LHCN-M2 (cell line): Measurements from ENCODE around the gene RNF135. TPM values are rescaled to one million over a fixed set of nuclear protein-coding genes. Genes with fewer than 3 reads are reported as not detected.

Experiments used
- total RNA-seq: library from RNA; depleted of rRNA; stranded (reverse); fragments of >200 nt; gene quantifications from 2 replicates; pipeline ENCODE4 v1.2.3, GENCODE V29; 2014; rRNA removed

RNF135 gene
- total RNA-seq, 1 experiment from 2014 or later: 17.6 TPM

Other genes with a start within 250 kb of the RNF135 start
- 12.9 and 14.5 TPM in 2 replicates for gene CRLF3, start 146.3 kb upstream of the RNF135 start, total RNA-seq
- gene ATAD5, start 139.1 kb upstream of the RNF135 start, total RNA-seq: 6.9 and 7.4 TPM in 2 replicates
- 8.8 and 13.5 TPM in 2 replicates for gene TEFM, start 64.8 kb upstream of the RNF135 start, total RNA-seq
- 0.75 TPM in 1 of 2 replicates, not detected in the other for gene ADAP2, start 49.1 kb upstream of the RNF135 start, total RNA-seq
- gene NF1, start 123.9 kb downstream of the RNF135 start, total RNA-seq: 17.1 and 27.3 TPM in 2 replicates